ENCODE data around the gene LAMA2. TPM values are rescaled to one million over a fixed set of nuclear protein-coding genes. Genes with fewer than 3 reads are reported as not detected.

Gene LAMA2
- total RNA-seq, 1 donor from 2014 or later: 1.9 TPM

- Mint-ChIP-seq H3K9me3 (ENCODE audit: low read depth) (no peaks in the 10 kb centered on the region), H3K27ac (ENCODE audit: unreplicated experiment) (no peak overlapping the region), H3K4me1 (ENCODE audit: low read depth) (peaks cover 8% of the 10 kb centered on the region), H3K4me3 (ENCODE audit: unreplicated experiment) (no peak overlapping the region), H3K27me3 (ENCODE audit: low read depth) (peaks cover 14% of the 10 kb centered on the region), H3K36me3 (ENCODE audit: low read depth) (no peaks in the 10 kb centered on the region)
- DNase-seq (ENCODE audit: low spot score): no peak
- TF ChIP-seq CTCF (IDR thresholded peaks at IDR 0.05): no peak
Measured at GRCh38 chr6:129175066-129175465, 292.1 kb downstream of the LAMA2 start.

DNA sequence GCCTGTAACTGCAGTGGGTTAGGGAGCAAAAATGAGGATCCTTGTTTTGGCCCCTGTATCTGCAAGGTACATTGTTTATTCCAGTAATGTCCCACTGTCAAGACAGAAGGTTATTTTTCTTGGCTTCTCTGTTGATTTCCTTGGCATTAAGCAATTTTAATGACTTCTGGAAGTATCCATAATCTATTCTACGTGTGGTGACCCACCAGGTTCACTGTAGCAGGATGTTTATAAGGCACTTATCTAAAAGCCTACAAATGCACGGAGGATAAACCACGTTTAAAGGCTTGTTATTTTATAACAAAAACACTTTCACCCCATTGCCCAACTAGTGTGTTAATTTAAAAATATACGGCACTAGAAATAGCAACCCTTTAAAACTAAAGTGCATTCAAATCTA is 294.9 kb downstream of the LAMA2 start:
- H3K4me3 Mint-ChIP-seq (ENCODE audit: unreplicated experiment): no peak overlapping the region
- H3K27me3 Mint-ChIP-seq (ENCODE audit: low read depth): peaks cover 14% of the 10 kb centered on the region
- H3K27ac Mint-ChIP-seq (ENCODE audit: unreplicated experiment): no peak overlapping the region

GRCh38 chr6:129179283-129179682 is 296.3 kb downstream of the LAMA2 start:
- no peaks in the 10 kb centered on the region for H3K4me1 Mint-ChIP-seq (ENCODE audit: low read depth)
- H3K4me3 Mint-ChIP-seq (ENCODE audit: unreplicated experiment): no peak overlapping the region
- H3K27ac Mint-ChIP-seq (ENCODE audit: unreplicated experiment): no peak overlapping the region
- no peaks in the 10 kb centered on the region for H3K9me3 Mint-ChIP-seq (ENCODE audit: low read depth)
- no peak for DNase-seq (ENCODE audit: low spot score)
- no peak for TF ChIP-seq CTCF (IDR thresholded peaks at IDR 0.05)
- no peaks in the 10 kb centered on the region for H3K36me3 Mint-ChIP-seq (ENCODE audit: low read depth)
- H3K27me3 Mint-ChIP-seq (ENCODE audit: low read depth): peaks cover 11% of the 10 kb centered on the region

More for the DNA sequence above, 294.9 kb downstream of the LAMA2 start:
- peaks cover 5% of the 10 kb centered on the region for H3K4me1 Mint-ChIP-seq (ENCODE audit: low read depth)
- no peaks in the 10 kb centered on the region for H3K36me3 Mint-ChIP-seq (ENCODE audit: low read depth)
- no peak for TF ChIP-seq CTCF (IDR thresholded peaks at IDR 0.05)
- no peaks in the 10 kb centered on the region for H3K9me3 Mint-ChIP-seq (ENCODE audit: low read depth)
- DNase-seq (ENCODE audit: low spot score): no peak

DNA sequence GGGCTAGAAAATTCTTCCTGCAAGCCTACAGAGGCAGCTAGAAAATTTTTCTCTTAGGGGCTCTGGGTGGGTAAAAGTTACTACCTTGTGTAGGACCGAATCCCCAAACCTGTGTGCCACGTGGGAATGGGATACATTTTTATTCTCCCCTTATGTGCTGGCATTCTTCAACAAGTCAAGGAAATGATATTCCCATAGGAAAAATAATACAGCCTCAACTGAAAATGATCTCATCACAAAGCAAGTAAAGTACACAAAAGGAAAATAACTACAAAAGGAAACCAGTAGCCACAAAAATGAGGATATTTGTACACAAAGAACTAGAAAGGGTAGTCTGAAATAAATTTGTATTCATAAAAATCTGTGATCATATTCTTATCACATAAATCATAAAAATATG is 298.1 kb downstream of the LAMA2 start:
- Mint-ChIP-seq H3K27ac (ENCODE audit: unreplicated experiment) (no peak overlapping the region), H3K36me3 (ENCODE audit: low read depth) (no peaks in the 10 kb centered on the region), H3K4me1 (ENCODE audit: low read depth) (no peaks in the 10 kb centered on the region), H3K27me3 (ENCODE audit: low read depth) (peaks cover 9% of the 10 kb centered on the region), H3K4me3 (ENCODE audit: unreplicated experiment) (no peak overlapping the region), H3K9me3 (ENCODE audit: low read depth) (no peaks in the 10 kb centered on the region)
- no peak for DNase-seq (ENCODE audit: low spot score)
- TF ChIP-seq CTCF (IDR thresholded peaks at IDR 0.05): no peak

DNA sequence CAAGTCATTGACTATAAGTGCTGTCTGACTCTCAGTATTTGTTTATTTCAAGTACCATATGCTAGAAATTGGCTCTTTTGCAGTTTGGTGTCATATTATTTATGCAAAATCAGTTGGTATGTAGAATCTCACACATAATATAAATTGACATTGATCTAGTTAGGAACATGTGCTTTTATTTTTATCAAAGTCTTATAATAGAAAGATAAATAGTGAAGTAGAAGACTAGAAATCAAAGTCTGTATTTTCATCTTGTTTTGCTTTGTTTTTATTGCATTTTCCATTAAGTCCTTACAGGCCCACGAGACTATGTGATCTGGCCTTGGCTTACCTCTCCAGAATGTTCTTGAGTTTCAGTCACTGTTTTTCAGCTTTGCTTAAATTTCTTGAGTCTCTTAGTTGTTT is 300.3 kb downstream of the LAMA2 start:
- no peaks in the 10 kb centered on the region for H3K36me3 Mint-ChIP-seq (ENCODE audit: low read depth)
- no peaks in the 10 kb centered on the region for H3K9me3 Mint-ChIP-seq (ENCODE audit: low read depth)
- no peaks in the 10 kb centered on the region for H3K4me1 Mint-ChIP-seq (ENCODE audit: low read depth)
- no peak overlapping the region for H3K27ac Mint-ChIP-seq (ENCODE audit: unreplicated experiment)
- peaks cover 2% of the 10 kb centered on the region for H3K27me3 Mint-ChIP-seq (ENCODE audit: low read depth)
- TF ChIP-seq CTCF (IDR thresholded peaks at IDR 0.05): no peak
- no peak overlapping the region for H3K4me3 Mint-ChIP-seq (ENCODE audit: unreplicated experiment)
- DNase-seq (ENCODE audit: low spot score): no peak

Data from chondrocyte (in vitro differentiated cells).